GM12801 (cell line): ENCODE data around the gene PDE4D.

Source experiments
- CTCF ChIP-seq: IDR thresholded peaks from one replicate; pipeline ENCODE4 v1.5.1; 2011; ENCODE audit warnings: control low read depth; ENCODE audit not compliant: insufficient read length; ENCODE audit errors: extremely low read depth

PDE4D gene

GRCh38 chr5:59506285-59506877 is 387.1 kb downstream of the PDE4D start:
- TF ChIP-seq CTCF: no peak

- TF ChIP-seq CTCF: no peak
Measured at GRCh38 chr5:59504043-59504442, 389.5 kb downstream of the PDE4D start.

- no peak for TF ChIP-seq CTCF
Measured at GRCh38 chr5:59503220-59503619, 390.3 kb downstream of the PDE4D start.

- TF ChIP-seq CTCF: no peak
Measured at GRCh38 chr5:59501316-59501715, 392.2 kb downstream of the PDE4D start.

- no peak for TF ChIP-seq CTCF
Measured at GRCh38 chr5:59500014-59500413, 393.5 kb downstream of the PDE4D start.

GRCh38 chr5:59497207-59497606 is 396.3 kb downstream of the PDE4D start:
- no peak for TF ChIP-seq CTCF

- no peak for TF ChIP-seq CTCF
Measured at GRCh38 chr5:59496524-59497134, 396.9 kb downstream of the PDE4D start.
